GM13976 (cell line): ENCODE measurements around the gene SLC26A2.

Experiments used
- DNase-seq: peaks from one replicate; pipeline ENCODE4 v3.0.0; 2012; ENCODE audit warnings: low spot score
- in situ Hi-C: fragments of 300-500 bp; cut with MboI; formaldehyde crosslinking; loops from one replicate; pipeline ENCODE4 v1.12.0; 2022; ENCODE audit warnings: low sequenced_read_pairs, mixed read lengths, inconsistent platforms; ENCODE audit not compliant: unreplicated experiment
- TF ChIP-seq, protein P1 (sequence below): IDR thresholded peaks from 2 replicates; pipeline ENCODE4 v1.5.1; 2012; ENCODE audit warnings: borderline replicate concordance, mild to moderate bottlenecking; ENCODE audit not compliant: insufficient read depth; ENCODE audit errors: extremely low read depth, missing control alignments, control extremely low read depth

The SLC26A2 gene

DNA sequence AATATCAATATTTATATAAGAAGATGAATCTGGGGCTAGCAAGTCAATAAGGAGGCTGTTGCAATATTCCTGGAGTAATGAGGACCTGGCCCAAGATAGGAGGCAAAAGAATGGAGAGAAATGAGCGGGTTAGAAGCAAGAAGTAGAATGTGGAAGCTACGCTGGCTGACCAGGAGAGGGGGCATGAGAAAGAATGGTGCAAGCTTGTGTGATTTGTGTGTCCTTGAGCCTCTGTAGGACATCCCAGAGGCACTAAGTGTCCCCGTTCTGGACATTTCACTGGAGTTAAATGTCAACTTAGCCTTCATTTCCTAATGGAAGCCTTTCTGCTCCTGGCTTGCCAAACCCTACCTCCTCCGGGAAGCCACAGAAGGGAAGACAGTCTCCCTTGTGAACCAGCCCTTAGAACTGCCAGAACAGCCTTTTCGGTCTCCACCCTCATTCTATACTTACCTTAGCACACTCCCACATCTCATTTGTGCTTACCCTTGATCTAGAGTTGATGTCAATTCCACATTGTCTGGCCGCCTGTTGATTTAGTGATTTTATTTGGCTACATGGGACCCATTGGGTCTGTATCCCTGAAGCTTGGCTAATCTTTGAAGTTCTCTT is 9.3 kb upstream of the SLC26A2 start:
- in situ Hi-C loops, result no loop called here
- no peak for DNase-seq

DNA sequence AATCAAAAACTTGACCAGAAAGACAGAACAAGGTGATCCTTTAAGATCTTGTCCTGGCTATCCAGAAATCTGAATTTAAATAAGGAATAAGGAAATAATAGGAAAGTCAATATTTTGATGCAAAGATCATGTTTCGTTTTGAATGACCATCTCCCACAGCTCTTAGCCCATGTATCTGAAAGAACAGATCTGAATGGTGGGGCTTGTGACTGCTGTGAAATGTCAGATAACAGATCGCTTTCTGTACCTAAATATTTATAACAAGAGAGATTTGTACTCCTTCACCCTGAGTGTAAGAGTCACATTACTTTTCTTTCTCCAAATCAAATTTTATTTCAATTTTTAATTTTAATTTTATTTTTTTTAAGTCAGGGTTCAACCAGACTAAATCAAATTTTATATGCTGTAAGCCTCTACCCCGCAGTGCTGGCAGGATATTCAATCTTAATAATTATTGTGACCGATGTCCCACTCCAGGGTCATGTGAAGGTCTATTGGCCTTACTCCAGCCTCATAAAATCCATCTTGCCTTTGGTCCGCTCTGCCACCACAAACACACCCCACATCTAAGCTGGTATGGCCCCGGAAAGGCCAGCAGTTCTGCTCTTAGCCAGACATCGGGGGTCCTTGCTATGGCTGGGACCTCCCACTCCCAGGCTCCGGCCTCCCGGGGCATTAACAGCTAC is 7.0 kb upstream of the SLC26A2 start:
- TF ChIP-seq, protein P1, sequence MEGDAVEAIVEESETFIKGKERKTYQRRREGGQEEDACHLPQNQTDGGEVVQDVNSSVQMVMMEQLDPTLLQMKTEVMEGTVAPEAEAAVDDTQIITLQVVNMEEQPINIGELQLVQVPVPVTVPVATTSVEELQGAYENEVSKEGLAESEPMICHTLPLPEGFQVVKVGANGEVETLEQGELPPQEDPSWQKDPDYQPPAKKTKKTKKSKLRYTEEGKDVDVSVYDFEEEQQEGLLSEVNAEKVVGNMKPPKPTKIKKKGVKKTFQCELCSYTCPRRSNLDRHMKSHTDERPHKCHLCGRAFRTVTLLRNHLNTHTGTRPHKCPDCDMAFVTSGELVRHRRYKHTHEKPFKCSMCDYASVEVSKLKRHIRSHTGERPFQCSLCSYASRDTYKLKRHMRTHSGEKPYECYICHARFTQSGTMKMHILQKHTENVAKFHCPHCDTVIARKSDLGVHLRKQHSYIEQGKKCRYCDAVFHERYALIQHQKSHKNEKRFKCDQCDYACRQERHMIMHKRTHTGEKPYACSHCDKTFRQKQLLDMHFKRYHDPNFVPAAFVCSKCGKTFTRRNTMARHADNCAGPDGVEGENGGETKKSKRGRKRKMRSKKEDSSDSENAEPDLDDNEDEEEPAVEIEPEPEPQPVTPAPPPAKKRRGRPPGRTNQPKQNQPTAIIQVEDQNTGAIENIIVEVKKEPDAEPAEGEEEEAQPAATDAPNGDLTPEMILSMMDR, result no peak
- in situ Hi-C loops, result no loop called here
- DNase-seq, result no peak

More for the DNA sequence above, 9.3 kb upstream of the SLC26A2 start:
- TF ChIP-seq, protein P1, result no peak

DNA sequence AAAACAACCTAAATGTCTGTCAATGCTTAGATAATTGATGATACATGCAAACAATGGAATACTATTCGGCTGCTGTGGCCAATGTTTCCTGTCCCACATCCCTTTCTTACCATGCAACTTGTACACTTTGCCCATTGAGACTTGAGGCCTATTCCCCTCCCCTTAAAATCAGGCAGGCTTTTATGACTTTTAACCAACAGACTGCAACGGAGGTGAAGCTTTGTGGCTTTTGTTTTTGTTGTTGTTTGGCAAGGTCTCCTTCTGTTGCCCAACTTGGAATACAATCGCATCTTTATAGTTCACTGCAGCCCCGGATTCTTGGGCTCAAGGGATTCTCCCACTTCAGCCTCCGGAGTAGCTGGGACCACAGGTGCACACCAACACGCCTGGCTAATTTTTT is 5.8 kb upstream of the SLC26A2 start:
- in situ Hi-C loops, result no loop called here
- TF ChIP-seq, protein P1, result no peak
- DNase-seq, result no peak

GRCh38 chr5:149956685-149957084 is 3.9 kb upstream of the SLC26A2 start:
- in situ Hi-C loops, result no loop called here
- TF ChIP-seq, protein P1, result no peak
- DNase-seq, result no peak

- in situ Hi-C loops, result no loop called here
- DNase-seq, result no peak
- TF ChIP-seq, protein P1, result no peak
Observed at GRCh38 chr5:149957855-149958254, 2.7 kb upstream of the SLC26A2 start.

- TF ChIP-seq, protein P1, result peak; percentile 30
- in situ Hi-C loops, result no loop called here
- DNase-seq, result peak; percentile 67
Observed at GRCh38 chr5:149959406-149960236, 937 bp upstream of the SLC26A2 start.
